HG02571 (cell line): ENCODE results near the gene RERE.

Experiments used
- ATAC-seq: cut with Tn5 transposase; IDR thresholded peaks from one replicate; pipeline ENCODE4 v1.9.1; 2021; ENCODE audit warnings: mild to moderate bottlenecking, moderate library complexity; ENCODE audit not compliant: unreplicated experiment

The RERE gene

GRCh38 chr1:8817412-8818324, at the start of gene RERE:
Gene RERE (minus strand): TSS chr1:8817640.
- ATAC-seq: peak; percentile 93

GRCh38 chr1:8866792-8867415, 49.5 kb upstream of the RERE start:
- ATAC-seq: no peak

DNA sequence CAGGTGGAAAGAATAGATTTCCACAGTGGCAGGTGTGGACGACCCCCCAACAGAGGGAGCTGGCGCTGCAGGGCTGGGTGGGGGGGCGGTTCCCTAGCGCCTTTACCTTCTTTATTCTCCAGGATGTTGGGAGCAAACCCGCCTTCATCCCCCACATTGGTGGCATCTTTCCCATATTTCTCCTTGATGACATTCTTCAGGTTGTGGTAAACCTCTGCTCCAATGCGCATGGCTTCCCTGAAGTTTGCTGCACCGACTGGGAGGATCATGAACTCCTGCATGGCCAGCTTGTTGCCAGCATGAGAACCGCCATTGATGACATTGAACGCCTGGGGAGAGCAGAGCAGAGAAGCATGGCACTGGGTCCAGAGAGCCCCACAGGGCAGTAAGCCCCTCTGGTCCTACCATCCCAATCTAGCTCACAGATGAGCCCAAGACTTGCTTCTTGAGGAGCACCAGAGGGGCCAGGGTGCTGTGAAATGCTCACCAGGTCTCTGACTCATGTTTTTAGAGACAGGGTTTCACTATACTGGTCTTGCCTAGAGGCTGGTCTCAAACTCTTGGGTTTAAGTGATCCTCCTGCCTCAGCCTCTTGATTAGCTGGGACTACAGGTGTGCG, 48.8 kb upstream of the RERE start:
- no peak for ATAC-seq

DNA sequence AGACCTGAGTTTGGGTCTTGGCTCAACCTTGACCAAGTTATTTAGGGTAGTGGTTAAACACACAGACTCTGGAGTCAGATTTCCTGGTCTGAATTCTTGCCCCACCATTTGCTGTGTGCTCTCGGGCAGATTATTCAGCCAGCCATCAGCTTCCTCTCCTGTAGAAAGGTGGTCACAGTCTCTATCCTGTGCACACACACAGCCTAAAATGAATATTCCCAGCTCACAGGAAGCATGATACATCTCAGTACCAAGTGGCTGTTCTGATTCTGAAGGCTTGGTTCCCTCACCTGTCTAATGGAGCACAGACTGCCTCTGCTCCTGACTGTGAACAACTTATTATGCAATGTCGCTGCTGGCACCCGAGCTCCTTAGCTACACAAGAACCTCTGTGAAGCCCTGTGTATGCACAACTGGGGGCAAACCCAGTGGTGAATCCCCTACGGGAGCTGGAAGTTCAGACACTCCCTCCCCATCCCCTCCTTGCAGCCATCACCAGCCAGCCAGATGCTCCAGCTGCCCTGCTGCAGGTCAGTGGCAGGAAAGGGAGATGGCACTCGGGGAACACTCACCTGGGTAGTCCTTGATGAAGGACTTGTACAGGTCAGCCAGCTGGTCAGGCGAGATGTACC, 47.4 kb upstream of the RERE start:
- ATAC-seq: no peak

DNA sequence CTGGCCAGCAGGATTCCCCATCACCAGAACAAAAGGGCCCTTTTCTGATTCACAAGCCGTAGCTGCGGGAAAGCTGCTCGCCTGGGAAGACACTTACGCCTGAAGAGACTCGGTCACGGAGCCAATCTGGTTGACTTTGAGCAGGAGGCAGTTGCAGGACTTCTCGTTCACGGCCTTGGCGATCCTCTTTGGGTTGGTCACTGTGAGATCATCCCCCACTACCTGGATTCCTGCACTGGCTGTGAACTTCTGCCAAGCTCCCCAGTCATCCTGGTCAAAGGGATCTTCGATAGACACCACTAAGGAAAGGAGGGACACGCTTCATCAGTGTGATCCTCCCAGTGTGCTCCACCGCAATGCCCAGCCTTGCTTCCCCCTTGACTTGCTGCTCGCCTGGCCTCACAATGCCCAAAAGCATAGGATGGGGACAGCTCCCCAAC, 46.4 kb upstream of the RERE start:
- ATAC-seq: no peak

DNA sequence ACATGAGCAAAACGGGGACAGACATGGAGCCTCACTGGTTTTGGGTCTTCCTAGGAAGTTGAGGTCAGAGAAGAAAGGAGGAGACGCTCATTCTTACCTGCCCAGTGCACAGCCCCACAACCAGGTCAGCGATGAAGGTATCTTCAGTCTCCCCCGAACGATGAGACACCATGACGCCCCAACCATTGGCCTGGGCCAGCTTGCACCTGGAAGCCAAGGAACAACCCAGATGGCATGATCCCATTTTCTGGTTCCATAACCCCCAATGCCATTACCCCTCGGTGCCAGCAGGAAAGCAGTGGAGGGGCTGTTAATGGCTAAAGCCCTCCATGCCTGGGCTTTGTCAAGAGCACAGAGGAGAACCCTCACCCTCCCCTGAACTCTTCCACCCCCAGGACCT, 45.7 kb upstream of the RERE start:
- ATAC-seq: no peak

DNA sequence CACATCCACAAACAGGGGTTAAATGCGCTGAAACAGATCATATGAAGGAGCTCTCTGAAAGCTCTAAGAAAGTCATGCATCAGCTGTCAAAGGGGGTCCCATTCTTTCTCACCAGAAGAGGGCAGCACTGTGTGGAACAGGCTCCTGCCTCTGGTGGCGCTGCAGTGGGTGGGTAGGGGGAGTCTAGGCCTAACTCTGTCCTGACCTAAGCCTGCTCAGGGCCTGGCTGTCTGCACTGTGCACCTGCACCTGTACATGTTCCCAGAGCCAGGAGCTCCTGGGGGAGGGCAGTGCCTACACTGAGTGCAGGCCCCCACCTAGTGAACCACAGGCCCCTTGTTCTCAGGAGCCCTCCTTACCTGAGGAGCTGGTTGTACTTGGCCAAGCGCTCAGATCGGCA, 45.1 kb upstream of the RERE start:
- no peak for ATAC-seq

- ATAC-seq: no peak
Measured at GRCh38 chr1:8860738-8861516, 43.5 kb upstream of the RERE start.

GRCh38 chr1:8858888-8859706, 41.7 kb upstream of the RERE start:
- ATAC-seq: no peak

GRCh38 chr1:8858112-8858668, 40.8 kb upstream of the RERE start:
- no peak for ATAC-seq

- ATAC-seq: no peak
Measured at GRCh38 chr1:8856689-8857412, 39.4 kb upstream of the RERE start.

DNA sequence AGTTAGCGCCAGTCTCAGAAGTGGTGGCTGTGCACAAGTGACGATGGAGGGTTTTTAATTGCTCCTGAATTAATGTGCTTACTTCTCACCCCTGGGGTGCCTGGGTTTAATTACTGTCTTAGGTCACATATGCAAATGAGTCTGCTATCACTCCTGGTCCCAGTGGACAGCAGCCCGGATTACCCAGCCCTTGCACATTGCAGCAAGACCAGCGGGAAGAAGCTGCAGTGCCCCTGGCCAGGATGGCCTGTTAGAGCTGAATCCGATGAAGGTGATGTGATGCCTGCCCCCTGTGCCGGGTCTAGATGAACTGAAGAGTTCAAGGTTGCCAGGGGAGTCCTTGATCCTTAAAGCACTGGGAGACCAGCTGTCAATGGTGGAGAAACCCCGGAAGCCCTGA, 36.8 kb upstream of the RERE start:
- no peak for ATAC-seq

DNA sequence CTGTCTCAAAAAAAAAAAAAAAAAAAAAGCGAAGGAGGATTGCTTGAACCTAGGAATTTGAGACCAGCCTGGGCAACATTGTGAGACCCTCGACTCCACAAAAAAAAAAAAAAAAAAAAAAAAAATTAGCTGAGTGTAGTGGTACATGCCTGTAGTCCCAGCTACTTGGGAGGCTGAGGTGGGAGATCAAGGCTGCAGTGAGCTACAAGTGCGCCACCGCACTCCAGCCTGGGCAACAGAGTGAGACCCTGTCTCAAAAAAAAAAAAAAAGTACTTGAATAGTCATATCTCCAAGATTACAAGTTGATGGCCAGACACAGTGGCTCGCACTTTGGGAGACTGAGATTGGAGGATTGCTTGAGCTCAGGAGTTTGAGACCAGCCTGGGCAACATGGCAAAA, 33.6 kb upstream of the RERE start:
- ATAC-seq: no peak

DNA sequence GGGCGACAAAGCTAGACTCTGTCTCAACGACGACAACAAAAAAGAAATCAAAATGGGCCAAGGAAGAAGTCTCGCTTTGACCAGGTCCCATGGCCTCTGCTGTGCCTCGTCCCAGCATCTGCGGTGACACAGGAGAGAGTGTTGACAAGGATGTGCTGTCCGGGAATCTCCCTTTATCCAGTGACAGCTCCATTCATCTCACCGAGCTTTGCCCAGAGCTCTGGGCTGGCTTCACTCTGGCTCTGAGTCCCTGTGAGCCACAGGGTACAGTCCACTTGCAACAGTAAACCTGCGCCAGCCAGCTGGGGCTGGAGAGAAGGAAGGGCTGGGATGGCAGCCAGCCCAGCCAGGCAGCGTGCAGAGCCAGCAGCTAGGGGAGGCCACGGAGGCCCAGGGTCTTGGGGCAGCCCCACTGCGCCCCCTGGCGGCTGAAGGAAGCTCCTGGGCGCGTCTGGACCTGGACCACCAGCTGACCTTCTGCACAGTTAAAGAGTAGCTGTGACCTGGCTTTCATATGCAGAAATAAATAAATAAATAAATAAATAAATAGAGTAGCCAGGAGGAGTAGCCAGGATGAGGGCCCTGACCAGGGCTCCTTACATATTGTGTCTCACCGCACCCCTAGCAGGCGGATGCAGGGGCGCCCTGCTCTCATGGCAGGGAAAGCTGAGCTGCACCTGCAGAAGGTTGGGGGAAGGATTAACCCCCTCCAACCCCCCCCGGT, 31.4 kb upstream of the RERE start:
- ATAC-seq: no peak

DNA sequence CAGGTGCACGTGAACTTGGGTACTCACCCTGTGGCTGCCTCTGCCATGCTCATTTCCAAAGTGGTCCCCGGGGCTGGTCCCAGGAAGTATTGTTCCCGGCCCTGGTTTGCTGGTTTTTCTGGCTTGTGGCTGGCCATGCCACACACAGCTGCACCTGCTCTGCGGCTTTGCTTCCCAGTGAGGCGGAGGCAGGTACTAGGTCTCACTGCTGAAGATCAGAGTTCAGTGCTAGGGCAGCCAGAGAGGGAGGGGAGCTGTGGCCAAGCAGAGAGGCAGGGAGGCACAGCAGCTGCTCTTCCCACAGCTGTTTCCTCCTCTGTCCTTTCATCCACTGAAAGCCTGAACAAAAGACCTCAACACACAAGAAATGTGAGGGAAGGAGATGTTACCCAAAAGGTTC, 30.6 kb upstream of the RERE start:
- no peak for ATAC-seq

- no peak for ATAC-seq
Measured at GRCh38 chr1:8846263-8846662, 28.8 kb upstream of the RERE start.

DNA sequence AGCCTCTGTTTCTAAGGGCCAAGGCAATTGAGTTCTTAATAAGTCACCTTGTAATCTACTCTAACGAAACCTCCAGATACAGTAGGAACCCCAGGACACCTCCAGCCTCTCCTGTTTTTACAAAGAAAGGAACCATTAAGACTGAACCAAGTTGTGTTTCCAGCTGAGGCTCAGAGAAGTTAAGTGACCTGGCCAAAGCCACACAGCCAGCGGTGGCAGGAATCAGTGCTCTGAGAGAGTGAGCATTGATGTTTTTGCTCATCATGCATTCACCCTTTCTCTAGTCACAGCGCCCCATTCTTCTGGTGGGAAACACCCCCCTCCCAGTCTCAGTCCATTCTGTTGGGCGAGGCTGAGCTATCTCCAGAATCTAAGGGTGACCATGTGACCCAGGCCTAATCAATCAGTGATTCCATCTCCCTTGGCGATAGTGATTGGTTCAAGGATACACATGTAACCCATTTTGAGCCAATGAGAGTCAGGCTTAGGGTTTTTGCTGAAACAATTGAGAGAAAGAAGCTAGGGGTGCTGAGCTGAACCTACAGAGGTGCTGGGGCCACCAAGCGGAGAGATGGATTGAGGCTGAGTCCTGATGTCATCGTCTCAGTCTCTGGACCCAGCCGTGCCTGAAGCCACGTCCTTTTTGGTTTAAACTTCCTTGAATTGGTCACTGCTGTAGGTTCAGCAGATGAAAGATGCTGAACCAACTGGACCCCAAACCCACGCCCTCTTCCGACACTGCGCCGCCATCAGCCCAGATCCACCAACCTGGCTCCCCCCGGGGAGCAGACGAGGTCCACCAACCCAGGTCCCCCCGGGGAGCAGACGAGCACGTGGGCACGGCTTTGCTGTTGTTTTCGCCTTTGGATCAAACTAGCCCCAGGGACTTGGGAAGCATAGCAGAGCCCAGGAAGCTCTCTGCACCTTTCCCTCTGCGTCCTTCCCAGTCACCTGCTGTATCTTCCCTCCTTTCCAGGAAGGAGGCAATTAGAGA, 28.0 kb upstream of the RERE start:
- no peak for ATAC-seq
